DND-41 (cell line): ENCODE measurements around the gene GCC2.

Source experiments
- ATAC-seq: fragments of 200-7000 bp; cut with Tn5 transposase; 3 replicates; pipeline ENCODE4 v1.9.1; 2021; ENCODE audit warnings: low read depth; ENCODE audit not compliant: insufficient read depth
- DNase-seq: peaks from one replicate; pipeline ENCODE4 v3.0.0-alpha.2; 2020
- H2AFZ ChIP-seq: 2 replicates; pipeline ENCODE4 v1.6.0; 2012; ENCODE audit warnings: low read depth, low read length
- H3K27ac ChIP-seq: 2 replicates; pipeline ENCODE4 v1.5.1; 2012; ENCODE audit warnings: low read length, inconsistent platforms
- H3K27me3 ChIP-seq: fragments of 200-600 bp; sonication (generic); 2 replicates; pipeline ENCODE4 v1.6.0; 2012; ENCODE audit warnings: low read length, mild to moderate bottlenecking, inconsistent platforms; ENCODE audit not compliant: insufficient read depth, poor library complexity
- H3K36me3 ChIP-seq: 2 replicates; pipeline ENCODE4 v1.5.1; 2012; ENCODE audit warnings: low read length, inconsistent platforms; ENCODE audit not compliant: insufficient read depth
- H3K4me1 ChIP-seq: 2 replicates; pipeline ENCODE4 v1.5.1; 2012; ENCODE audit warnings: mild to moderate bottlenecking, low read length; ENCODE audit not compliant: insufficient read depth
- H3K4me2 ChIP-seq: 2 replicates; pipeline ENCODE4 v1.6.0; 2012; ENCODE audit warnings: mild to moderate bottlenecking, moderate library complexity, low read length, inconsistent platforms; ENCODE audit not compliant: insufficient read depth
- H3K4me3 ChIP-seq, 2 experiments: fragments of 200-600 bp in 1 of 2; shearing (Covaris generic) in 1 of 2; 2 replicates each; pipeline ENCODE4 v1.5.1; 2012 to 2016; ENCODE audit warnings: inconsistent platforms in 2 of 2, low read length in 2 of 2, mild to moderate bottlenecking in 2 of 2, low read depth in 1 of 2, moderate library complexity in 1 of 2
- H3K79me2 ChIP-seq: 2 replicates; pipeline ENCODE4 v1.6.0; 2012; ENCODE audit warnings: low read length, inconsistent platforms; ENCODE audit not compliant: insufficient read depth
- H3K9ac ChIP-seq: 2 replicates; pipeline ENCODE4 v1.6.0; 2012; ENCODE audit warnings: low read depth, mild to moderate bottlenecking, inconsistent platforms, low read length, moderate library complexity
- H3K9me3 ChIP-seq: 2 replicates; pipeline ENCODE4 v1.5.1; 2012; ENCODE audit warnings: low read length, moderate library complexity, mild to moderate bottlenecking, inconsistent platforms; ENCODE audit not compliant: insufficient read depth, severe bottlenecking
- H4K20me1 ChIP-seq: 2 replicates; pipeline ENCODE4 v1.6.0; 2012; ENCODE audit warnings: low read length; ENCODE audit not compliant: insufficient read depth
- EZH2 ChIP-seq: IDR thresholded peaks from 3 replicates; pipeline ENCODE4 v1.6.1; 2012; ENCODE audit warnings: borderline replicate concordance, low read depth, mild to moderate bottlenecking, moderate library complexity, low read length, inconsistent platforms; ENCODE audit not compliant: severe bottlenecking
- TF ChIP-seq, protein P1 (sequence below): IDR thresholded peaks from 2 replicates; pipeline ENCODE4 v1.5.1; 2012; ENCODE audit warnings: borderline replicate concordance, low read length, moderate library complexity, mild to moderate bottlenecking; ENCODE audit not compliant: poor library complexity, severe bottlenecking; ENCODE audit errors: extremely low read depth

GCC2 gene

DNA sequence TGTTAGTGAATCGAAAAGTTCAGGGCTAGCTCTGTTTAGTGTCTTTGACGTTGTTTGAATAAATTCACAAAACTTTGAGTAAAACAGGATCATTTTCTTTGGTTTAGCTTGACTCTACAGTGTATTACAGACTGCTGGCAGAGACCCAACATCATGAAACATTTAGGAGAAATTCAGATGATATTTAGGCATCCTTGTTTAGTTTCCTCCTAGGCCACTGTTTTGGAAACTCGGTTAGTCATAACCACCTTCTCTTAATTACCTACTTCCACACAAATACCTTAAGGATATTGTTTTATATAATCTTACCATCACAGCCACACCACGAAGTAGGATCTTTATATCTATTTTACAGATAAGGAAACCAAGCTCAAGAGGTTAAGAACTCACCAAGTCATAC lies 93.1 kb downstream of the GCC2 start:
- no peak overlapping the region for H3K4me2 ChIP-seq
- H3K79me2 ChIP-seq, result peaks cover 24% of the 10 kb centered on the region
- ATAC-seq (no peak), DNase-seq (no peak)
- no peak overlapping the region for H3K4me3 ChIP-seq
- H3K9ac ChIP-seq, result no peak overlapping the region
- H3K36me3 ChIP-seq, result peaks cover 6% of the 10 kb centered on the region; the same call in 1 of the 2 replicates
- no peak overlapping the region for H2AFZ ChIP-seq
- peaks cover 6% of the 10 kb centered on the region for H3K9me3 ChIP-seq
- H3K27me3 ChIP-seq, result no peaks in the 10 kb centered on the region
- TF ChIP-seq, protein P1, sequence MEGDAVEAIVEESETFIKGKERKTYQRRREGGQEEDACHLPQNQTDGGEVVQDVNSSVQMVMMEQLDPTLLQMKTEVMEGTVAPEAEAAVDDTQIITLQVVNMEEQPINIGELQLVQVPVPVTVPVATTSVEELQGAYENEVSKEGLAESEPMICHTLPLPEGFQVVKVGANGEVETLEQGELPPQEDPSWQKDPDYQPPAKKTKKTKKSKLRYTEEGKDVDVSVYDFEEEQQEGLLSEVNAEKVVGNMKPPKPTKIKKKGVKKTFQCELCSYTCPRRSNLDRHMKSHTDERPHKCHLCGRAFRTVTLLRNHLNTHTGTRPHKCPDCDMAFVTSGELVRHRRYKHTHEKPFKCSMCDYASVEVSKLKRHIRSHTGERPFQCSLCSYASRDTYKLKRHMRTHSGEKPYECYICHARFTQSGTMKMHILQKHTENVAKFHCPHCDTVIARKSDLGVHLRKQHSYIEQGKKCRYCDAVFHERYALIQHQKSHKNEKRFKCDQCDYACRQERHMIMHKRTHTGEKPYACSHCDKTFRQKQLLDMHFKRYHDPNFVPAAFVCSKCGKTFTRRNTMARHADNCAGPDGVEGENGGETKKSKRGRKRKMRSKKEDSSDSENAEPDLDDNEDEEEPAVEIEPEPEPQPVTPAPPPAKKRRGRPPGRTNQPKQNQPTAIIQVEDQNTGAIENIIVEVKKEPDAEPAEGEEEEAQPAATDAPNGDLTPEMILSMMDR, result no peak
- no peak for TF ChIP-seq EZH2
- no peak overlapping the region for H3K27ac ChIP-seq
- H4K20me1 ChIP-seq, result peaks cover 6% of the 10 kb centered on the region; the same call in 1 of the 2 replicates
- H3K4me1 ChIP-seq, result peaks cover 9% of the 10 kb centered on the region

DNA sequence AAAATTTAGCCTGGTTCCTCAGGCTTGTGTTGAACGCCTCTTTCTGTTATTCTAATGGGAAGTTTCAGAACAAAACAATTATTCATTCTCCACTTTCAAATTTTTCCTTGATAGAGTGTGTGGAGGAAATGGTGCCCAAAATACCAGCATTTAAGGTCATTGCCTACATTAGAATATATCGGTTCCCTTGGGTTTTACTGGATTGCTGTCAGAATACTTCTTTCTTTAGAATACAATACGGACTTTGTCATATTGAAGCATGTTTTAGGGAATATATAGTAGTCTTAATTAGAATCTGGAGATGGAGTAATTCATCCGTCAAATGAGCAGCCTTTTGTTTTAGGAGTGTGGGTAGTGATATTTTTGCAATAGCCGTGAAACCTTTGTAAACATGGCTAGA lies 98.6 kb downstream of the GCC2 start:
- ATAC-seq (no peak), DNase-seq (no peak)
- no peak overlapping the region for H3K27ac ChIP-seq
- peaks cover 7% of the 10 kb centered on the region; the same call in 1 of the 2 replicates for H4K20me1 ChIP-seq
- no peaks in the 10 kb centered on the region; the same call in 1 of the 2 replicates for H3K36me3 ChIP-seq
- H3K4me1 ChIP-seq, result no peaks in the 10 kb centered on the region
- peaks cover 6% of the 10 kb centered on the region for H3K9me3 ChIP-seq
- no peak overlapping the region for H3K4me2 ChIP-seq
- H3K27me3 ChIP-seq, result no peaks in the 10 kb centered on the region
- no peak overlapping the region for H3K9ac ChIP-seq
- peaks cover 18% of the 10 kb centered on the region; the same call in 1 of the 2 replicates for H3K79me2 ChIP-seq
- H2AFZ ChIP-seq, result no peak overlapping the region
- no peak overlapping the region for H3K4me3 ChIP-seq
- TF ChIP-seq, protein P1, result no peak
- no peak for TF ChIP-seq EZH2

DNA sequence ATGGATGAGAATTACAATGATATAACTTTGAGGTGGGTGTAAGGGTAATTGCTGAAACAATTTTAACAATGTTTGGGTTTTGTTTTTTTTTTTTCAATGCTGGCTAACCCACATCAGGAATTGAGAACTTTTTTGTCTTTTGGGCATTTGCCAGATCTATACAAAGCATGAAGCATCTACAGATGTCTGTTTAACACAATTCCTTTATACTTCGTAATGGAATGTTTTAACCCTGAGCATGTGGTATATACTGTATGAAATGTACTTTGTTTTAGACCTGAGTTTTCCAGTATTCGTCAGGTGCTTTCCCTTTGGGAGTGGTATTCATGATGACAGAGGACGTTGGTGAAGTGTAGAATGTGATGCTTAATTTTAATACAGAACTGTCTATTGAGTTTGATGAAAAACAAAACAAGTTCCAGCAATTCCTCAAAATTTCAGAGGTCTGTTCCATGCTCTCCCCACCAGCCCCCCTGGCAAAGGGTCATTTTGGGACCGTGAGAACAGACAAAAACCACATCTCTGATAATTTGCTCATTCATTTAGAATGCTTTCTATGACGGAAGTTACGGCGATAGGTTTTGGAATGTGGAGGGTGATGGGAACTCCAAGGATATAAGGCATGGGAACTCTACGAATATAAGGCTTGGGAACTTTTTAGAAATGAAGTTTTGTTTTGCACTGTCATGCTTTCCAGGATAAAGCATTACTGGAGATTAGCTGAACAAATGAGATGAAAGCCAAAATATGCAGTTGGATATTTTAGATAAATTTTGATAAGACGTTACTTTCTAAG lies 99.4 kb downstream of the GCC2 start:
- no peak overlapping the region for H3K4me2 ChIP-seq

More for the DNA sequence above, 99.4 kb downstream of the GCC2 start:
- Histone ChIP-seq H3K27ac (no peak overlapping the region), H4K20me1 (peaks cover 8% of the 10 kb centered on the region; the same call in 1 of the 2 replicates), H3K79me2 (peaks cover 21% of the 10 kb centered on the region; the same call in 1 of the 2 replicates), H3K27me3 (no peaks in the 10 kb centered on the region), H3K4me1 (no peaks in the 10 kb centered on the region), H2AFZ (no peak overlapping the region), H3K36me3 (no peaks in the 10 kb centered on the region), H3K9me3 (peaks cover 5% of the 10 kb centered on the region), H3K9ac (no peak overlapping the region), H3K4me3 (no peak overlapping the region)
- DNase-seq (no peak), ATAC-seq (no peak)
- TF ChIP-seq, protein P1, result no peak
- TF ChIP-seq EZH2, result no peak
